Kidney (tissue), 14 donors: Measurements from ENCODE around the gene GOLGA6A. TPM values are rescaled to one million over a fixed set of nuclear protein-coding genes. Genes with fewer than 3 reads are reported as not detected.

Source experiments
- DNase-seq, 5 donors: peaks; one replicate each; pipeline ENCODE4 v3.0.0-alpha.2; 2013 to 2020
- FAIRE-seq: peaks from 2 replicates; lab custom pipeline; 2012; peaks lifted over from hg19 to GRCh38; lab: Jason Lieb, UNC
- H3K27ac ChIP-seq, 2 donors: one replicate each; pipeline ENCODE4 v1.7.0; 2013; ENCODE audit warnings: low read depth in 2 of 2, low read length in 2 of 2, inconsistent platforms in 1 of 2
- H3K27me3 ChIP-seq: one replicate; pipeline ENCODE4 v1.7.1; 2013; ENCODE audit warnings: low read length, inconsistent platforms; ENCODE audit not compliant: control insufficient read depth, insufficient read depth
- H3K36me3 ChIP-seq, 3 donors: one replicate each; pipeline versions ENCODE4 v1.7.0 to v1.7.1; 2013; ENCODE audit warnings: low read length in 3 of 3, control low read depth in 1 of 3, inconsistent platforms in 1 of 3; ENCODE audit not compliant: insufficient read depth in 3 of 3, control insufficient read depth in 2 of 3
- H3K4me1 ChIP-seq, 3 donors: one replicate each; pipeline versions ENCODE4 v1.7.0 to v1.7.1; 2013; ENCODE audit warnings: low read length in 3 of 3, inconsistent platforms in 1 of 3, low read depth in 1 of 3; ENCODE audit not compliant: control insufficient read depth in 2 of 3, insufficient read depth in 2 of 3
- H3K4me3 ChIP-seq, 3 donors: one replicate each; pipeline versions ENCODE4 v1.7.0 to v1.8.1; 2013; ENCODE audit warnings: low read length in 3 of 3, control low read depth in 1 of 3, inconsistent platforms in 1 of 3
- H3K9ac ChIP-seq, 3 donors: one replicate each; pipeline versions ENCODE4 v1.7.0 to v1.7.1; 2013; ENCODE audit warnings: low read length in 3 of 3, control low read depth in 1 of 3, inconsistent platforms in 1 of 3
- H3K9me3 ChIP-seq, 3 donors: one replicate each; pipeline versions ENCODE4 v1.7.0 to v1.7.1; 2013; ENCODE audit warnings: low read length in 3 of 3, control low read depth in 1 of 3, inconsistent platforms in 1 of 3; ENCODE audit not compliant: control insufficient read depth in 2 of 3, insufficient read depth in 1 of 3
- intact Hi-C: fragments of 100-400 bp; cut with DNase I; formaldehyde crosslinking; loops from one replicate; pipeline ENCODE4 v1.11.1; 2022
- polyA plus RNA-seq: library from polyadenylated mRNA; stranded (reverse); fragments of 350-450 nt; fragmentation: Illumina TruSeq; extraction: RNeasy Lipid Tissue Mini Kit (QIAGEN cat#74804); gene quantifications from one replicate; pipeline ENCODE4 v1.2.3, GENCODE V29; 2014; ENCODE audit warnings: low read depth, low replicate concordance; ENCODE audit not compliant: insufficient read depth
- total RNA-seq: library from RNA; stranded (reverse); fragmentation: NEBNext Ultra II Directional; extraction: Animal tissue kit (Norgen Biotek cat#: 25700); gene quantifications from one replicate; pipeline ENCODE4 v1.2.1, GENCODE V29; 2021
- TF ChIP-seq, protein P1 (sequence below): IDR thresholded peaks from 3 replicates; pipeline ENCODE4 v1.5.1; 2012; ENCODE audit warnings: mild to moderate bottlenecking, moderate library complexity, borderline replicate concordance; ENCODE audit not compliant: insufficient read depth; ENCODE audit errors: extremely low read depth
- donor health status: control.
- donor health status: control.
- donor health status: control.
- donor health status: control.
- donor health status: control.
- donor health status: DM: yes; HTN: yes; CAD: no.
- donor health status: Normal renal cell carcinoma (clear cell type).

GOLGA6A gene
- total and polyA plus RNA-seq, 2 donors from 2014 or later, result 0.06 TPM; not detected in 1

DNA sequence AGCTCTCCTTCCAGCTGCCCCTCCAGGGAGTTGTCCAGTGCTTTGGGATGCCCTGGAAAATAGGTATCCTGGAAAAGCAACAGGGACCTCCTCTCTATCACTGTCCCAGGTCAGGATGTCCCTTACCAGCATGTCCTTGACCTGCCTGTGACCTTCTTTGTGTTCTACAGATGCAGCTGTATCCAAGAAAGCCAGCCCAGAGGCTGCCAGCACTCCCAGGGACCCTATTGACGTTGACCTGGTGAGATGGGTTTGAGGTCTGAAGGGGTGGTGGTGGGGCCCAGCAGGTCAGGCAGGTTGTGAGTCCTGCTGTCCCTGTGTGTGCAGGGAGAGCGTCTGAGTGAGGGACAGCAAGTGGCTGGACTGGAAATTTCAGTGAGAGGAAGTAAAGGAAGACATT, 57.7 kb downstream of the GOLGA6A start:
- intact Hi-C loops, result no loop called here
- Histone ChIP-seq H3K4me3 (no peak overlapping the region), H3K9me3 (no peaks in the 10 kb centered on the region), H3K9ac (no peak overlapping the region), H3K27ac (no peak overlapping the region), H3K27me3 (no peaks in the 10 kb centered on the region), H3K36me3 (peaks cover 2 to 46% (median 19%) of the 10 kb centered on the region in 3 donors), H3K4me1 (peaks cover 0 to 9% (median 0%) of the 10 kb centered on the region in 3 donors)
- FAIRE-seq (no peak), DNase-seq (no peak)
- TF ChIP-seq, protein P1, sequence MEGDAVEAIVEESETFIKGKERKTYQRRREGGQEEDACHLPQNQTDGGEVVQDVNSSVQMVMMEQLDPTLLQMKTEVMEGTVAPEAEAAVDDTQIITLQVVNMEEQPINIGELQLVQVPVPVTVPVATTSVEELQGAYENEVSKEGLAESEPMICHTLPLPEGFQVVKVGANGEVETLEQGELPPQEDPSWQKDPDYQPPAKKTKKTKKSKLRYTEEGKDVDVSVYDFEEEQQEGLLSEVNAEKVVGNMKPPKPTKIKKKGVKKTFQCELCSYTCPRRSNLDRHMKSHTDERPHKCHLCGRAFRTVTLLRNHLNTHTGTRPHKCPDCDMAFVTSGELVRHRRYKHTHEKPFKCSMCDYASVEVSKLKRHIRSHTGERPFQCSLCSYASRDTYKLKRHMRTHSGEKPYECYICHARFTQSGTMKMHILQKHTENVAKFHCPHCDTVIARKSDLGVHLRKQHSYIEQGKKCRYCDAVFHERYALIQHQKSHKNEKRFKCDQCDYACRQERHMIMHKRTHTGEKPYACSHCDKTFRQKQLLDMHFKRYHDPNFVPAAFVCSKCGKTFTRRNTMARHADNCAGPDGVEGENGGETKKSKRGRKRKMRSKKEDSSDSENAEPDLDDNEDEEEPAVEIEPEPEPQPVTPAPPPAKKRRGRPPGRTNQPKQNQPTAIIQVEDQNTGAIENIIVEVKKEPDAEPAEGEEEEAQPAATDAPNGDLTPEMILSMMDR, result no peak

DNA sequence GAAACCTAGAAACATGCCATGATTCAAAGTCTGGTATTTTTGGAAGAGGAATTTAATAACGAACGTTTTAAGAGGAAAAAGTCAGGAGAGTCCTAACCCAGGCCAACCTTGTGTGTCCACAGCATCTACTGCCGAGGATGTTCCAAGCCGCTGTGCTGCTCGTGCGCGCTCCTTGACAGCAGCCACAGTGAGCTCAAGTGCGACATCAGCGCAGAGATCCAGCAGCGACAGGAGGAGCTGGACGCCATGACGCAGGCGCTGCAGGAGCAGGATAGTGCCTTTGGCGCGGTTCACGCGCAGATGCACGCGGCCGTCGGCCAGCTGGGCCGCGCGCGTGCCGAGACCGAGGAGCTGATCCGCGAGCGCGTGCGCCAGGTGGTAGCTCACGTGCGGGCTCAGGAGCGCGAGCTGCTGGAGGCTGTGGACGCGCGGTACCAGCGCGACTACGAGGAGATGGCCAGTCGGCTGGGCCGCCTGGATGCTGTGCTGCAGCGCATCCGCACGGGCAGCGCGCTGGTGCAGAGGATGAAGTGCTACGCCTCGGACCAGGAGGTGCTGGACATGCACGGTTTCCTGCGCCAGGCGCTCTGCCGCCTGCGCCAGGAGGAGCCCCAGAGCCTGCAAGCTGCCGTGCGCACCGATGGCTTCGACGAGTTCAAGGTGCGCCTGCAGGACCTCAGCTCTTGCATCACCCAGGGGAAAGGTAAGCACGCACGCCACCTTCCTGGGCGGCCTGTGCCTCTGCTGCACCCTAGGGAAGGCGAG, 59.5 kb downstream of the GOLGA6A start:
- intact Hi-C loops, result no loop called here
- FAIRE-seq (no peak), DNase-seq (no peak)
- Histone ChIP-seq H3K9ac (no peak overlapping the region), H3K27ac (no peak overlapping the region), H3K36me3 (peaks cover 2 to 49% (median 19%) of the 10 kb centered on the region in 3 donors), H3K9me3 (no peaks in the 10 kb centered on the region), H3K27me3 (no peaks in the 10 kb centered on the region), H3K4me1 (peaks cover 0 to 9% (median 0%) of the 10 kb centered on the region in 3 donors), H3K4me3 (no peak overlapping the region)
- TF ChIP-seq, protein P1, result no peak

Other genes starting within 250 kb of the GOLGA6A start
- not detected for gene TBC1D21, start 209.0 kb downstream of the GOLGA6A start, total RNA-seq
- gene TBC1D21, start 209.0 kb downstream of the GOLGA6A start, polyA plus RNA-seq, result not detected
- 33.2 TPM for gene LOXL1, start 156.1 kb downstream of the GOLGA6A start, total RNA-seq
- gene LOXL1, start 156.1 kb downstream of the GOLGA6A start, polyA plus RNA-seq, result 35.1 TPM
- 22.2 TPM for gene STOML1, start 90.3 kb downstream of the GOLGA6A start, total RNA-seq
- gene STOML1, start 90.3 kb downstream of the GOLGA6A start, polyA plus RNA-seq, result 15.0 TPM
- gene PML, start 87.8 kb downstream of the GOLGA6A start, total RNA-seq, result 82.9 TPM
- 19.6 TPM for gene PML, start 87.8 kb downstream of the GOLGA6A start, polyA plus RNA-seq
- gene ISLR2, start 48.0 kb upstream of the GOLGA6A start, total RNA-seq, result 1.1 TPM
- 0.13 TPM for gene ISLR2, start 48.0 kb upstream of the GOLGA6A start, polyA plus RNA-seq
- gene ISLR, start 91.2 kb upstream of the GOLGA6A start, total RNA-seq, result 30.2 TPM
- gene ISLR, start 91.2 kb upstream of the GOLGA6A start, polyA plus RNA-seq, result 18.8 TPM
- gene STRA6, start 120.2 kb upstream of the GOLGA6A start, total RNA-seq, result 2.0 TPM
- gene STRA6, start 120.2 kb upstream of the GOLGA6A start, polyA plus RNA-seq, result 31.9 TPM
- 0.63 TPM for gene CCDC33, start 153.8 kb upstream of the GOLGA6A start, total RNA-seq
- gene CCDC33, start 153.8 kb upstream of the GOLGA6A start, polyA plus RNA-seq, result not detected